ENCODE data around the gene LMO7. TPM values are rescaled to one million over a fixed set of nuclear protein-coding genes. Genes with fewer than 3 reads are reported as not detected.
A peak's percentile ranks its signal among the peaks of the same experiment; 100 is the strongest.
"Not testable (repeated sequence)": the region's sequence is repeated elsewhere in the genome, so short reads cannot be mapped to it uniquely, and the experiment has no call there.

Gene LMO7
- total RNA-seq, 6 experiments from 2014 or later = 682 to 843 (median 813) TPM

DNA sequence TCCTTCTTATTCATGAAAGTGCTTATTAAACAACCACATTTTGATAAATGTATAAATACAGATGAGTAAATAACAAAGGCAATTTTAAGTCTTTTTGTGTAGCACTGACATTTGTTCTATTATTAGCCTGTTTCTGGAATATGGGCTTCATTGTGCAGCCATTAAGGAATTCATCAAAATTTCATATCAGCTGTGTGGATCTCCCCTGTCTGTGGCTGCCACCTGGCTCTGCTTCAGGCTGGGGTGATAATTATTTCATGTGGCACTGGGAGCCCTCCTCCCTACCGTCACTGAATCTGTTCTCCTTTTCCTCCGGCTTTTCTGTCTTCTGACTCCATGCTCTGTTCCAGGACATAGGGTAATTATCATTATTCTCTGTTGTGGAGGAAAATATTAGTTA lies 57.1 kb downstream of the LMO7 start:
- H3K27ac Mint-ChIP-seq = peak overlapping the region; percentile 69
- peaks cover 87% of the 10 kb centered on the region for H3K4me1 Mint-ChIP-seq (ENCODE audit: low read depth)
- no peak for DNase-seq
- H3K27me3 Mint-ChIP-seq (ENCODE audit: insufficient read depth) = peaks cover 30% of the 10 kb centered on the region
- peaks cover 6% of the 10 kb centered on the region; the same call in 1 of the 2 replicates for H3K9me3 Mint-ChIP-seq
- TF ChIP-seq, protein P1, sequence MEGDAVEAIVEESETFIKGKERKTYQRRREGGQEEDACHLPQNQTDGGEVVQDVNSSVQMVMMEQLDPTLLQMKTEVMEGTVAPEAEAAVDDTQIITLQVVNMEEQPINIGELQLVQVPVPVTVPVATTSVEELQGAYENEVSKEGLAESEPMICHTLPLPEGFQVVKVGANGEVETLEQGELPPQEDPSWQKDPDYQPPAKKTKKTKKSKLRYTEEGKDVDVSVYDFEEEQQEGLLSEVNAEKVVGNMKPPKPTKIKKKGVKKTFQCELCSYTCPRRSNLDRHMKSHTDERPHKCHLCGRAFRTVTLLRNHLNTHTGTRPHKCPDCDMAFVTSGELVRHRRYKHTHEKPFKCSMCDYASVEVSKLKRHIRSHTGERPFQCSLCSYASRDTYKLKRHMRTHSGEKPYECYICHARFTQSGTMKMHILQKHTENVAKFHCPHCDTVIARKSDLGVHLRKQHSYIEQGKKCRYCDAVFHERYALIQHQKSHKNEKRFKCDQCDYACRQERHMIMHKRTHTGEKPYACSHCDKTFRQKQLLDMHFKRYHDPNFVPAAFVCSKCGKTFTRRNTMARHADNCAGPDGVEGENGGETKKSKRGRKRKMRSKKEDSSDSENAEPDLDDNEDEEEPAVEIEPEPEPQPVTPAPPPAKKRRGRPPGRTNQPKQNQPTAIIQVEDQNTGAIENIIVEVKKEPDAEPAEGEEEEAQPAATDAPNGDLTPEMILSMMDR (IDR thresholded peaks at IDR 0.05) = no peak
- peaks cover 57% of the 10 kb centered on the region for H3K36me3 Mint-ChIP-seq (ENCODE audit: low read depth)
- H3K4me3 Mint-ChIP-seq = no peak overlapping the region; the same call in 1 of the 2 replicates

DNA sequence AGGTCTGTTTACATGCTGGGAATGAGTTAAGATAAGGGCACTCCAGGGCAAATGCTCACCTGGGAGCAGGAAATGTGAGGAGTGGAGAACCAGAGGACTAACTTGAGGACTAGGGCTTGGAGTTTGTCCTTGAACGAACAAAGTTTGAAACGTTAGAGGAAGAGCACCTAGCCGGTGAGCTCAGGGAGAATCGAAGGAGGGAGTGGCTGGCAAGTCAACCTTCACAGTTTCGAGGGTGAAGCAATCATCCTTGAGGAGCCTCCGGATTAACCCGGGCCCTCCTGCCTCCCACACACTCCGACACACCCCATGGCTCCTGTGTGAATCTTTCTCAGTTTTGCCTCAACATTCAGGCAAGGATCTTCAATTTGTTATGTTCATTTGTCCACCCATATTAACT lies 58.6 kb downstream of the LMO7 start:
- H3K9me3 Mint-ChIP-seq = peaks cover 10% of the 10 kb centered on the region; the same call in 1 of the 2 replicates
- H3K4me3 Mint-ChIP-seq = peak overlapping the region; percentile 34; the same call in 1 of the 2 replicates
- H3K36me3 Mint-ChIP-seq (ENCODE audit: low read depth) = peaks cover 53% of the 10 kb centered on the region
- no peak for DNase-seq
- peaks cover 29% of the 10 kb centered on the region for H3K27me3 Mint-ChIP-seq (ENCODE audit: insufficient read depth)
- TF ChIP-seq, protein P1 (IDR thresholded peaks at IDR 0.05) = no peak
- peak overlapping the region; percentile 69 for H3K27ac Mint-ChIP-seq
- peaks cover 86% of the 10 kb centered on the region for H3K4me1 Mint-ChIP-seq (ENCODE audit: low read depth)

DNA sequence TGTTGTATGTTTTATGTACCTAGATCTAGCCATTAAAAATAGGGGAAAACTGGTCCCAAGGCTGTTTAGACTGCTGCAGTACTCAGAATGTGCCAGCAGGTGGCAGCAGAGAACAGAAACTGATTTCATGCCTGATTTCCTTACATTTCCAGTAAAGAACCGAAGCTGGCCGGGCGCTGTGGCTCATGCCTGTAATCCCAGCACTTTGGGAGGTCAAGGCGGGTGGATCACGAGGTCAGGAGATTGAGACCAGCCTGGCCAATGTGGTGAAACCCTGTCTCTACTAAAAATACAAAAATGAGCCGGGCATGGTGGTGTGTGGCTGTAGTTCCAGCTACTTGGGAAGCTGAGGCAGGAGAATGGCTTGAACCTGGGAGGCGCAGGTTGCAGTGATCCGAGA lies 59.8 kb downstream of the LMO7 start:
- H3K4me1 Mint-ChIP-seq (ENCODE audit: low read depth) = peaks cover 87% of the 10 kb centered on the region
- DNase-seq = peak; percentile 52

DNA sequence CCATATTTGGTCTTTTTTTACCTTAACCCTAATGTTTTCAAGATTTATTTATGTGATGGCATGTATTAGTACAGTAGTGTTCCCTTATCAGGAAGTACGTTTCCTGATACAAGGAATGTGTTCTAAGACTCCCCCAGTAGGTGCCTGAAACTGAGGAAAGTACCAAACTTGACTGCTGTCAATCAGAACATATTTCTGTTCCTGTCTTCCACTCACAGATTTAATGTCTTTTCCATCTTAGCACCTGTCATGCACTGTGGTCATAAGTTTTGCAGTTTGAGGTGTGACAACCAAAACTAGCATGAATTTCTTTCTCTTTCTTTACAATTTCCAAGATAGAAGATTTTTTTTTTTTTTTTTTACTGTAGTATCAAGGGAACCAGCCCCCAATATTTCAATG lies 62.9 kb downstream of the LMO7 start:
- H3K27me3 Mint-ChIP-seq (ENCODE audit: insufficient read depth) = peaks cover 24% of the 10 kb centered on the region
- peaks cover 58% of the 10 kb centered on the region for H3K36me3 Mint-ChIP-seq (ENCODE audit: low read depth)
- H3K4me1 Mint-ChIP-seq (ENCODE audit: low read depth) = peaks cover 87% of the 10 kb centered on the region
- H3K9me3 Mint-ChIP-seq = peaks cover 10% of the 10 kb centered on the region; the same call in 1 of the 2 replicates
- TF ChIP-seq, protein P1 (IDR thresholded peaks at IDR 0.05) = no peak
- DNase-seq = no peak
- peak overlapping the region; percentile 60 for H3K27ac Mint-ChIP-seq
- H3K4me3 Mint-ChIP-seq = peak overlapping the region; percentile 52; the same call in 1 of the 2 replicates

More for the DNA sequence above, 59.8 kb downstream of the LMO7 start:
- H3K4me3 Mint-ChIP-seq = peak overlapping the region; percentile 28; the same call in 1 of the 2 replicates
- TF ChIP-seq, protein P1 (IDR thresholded peaks at IDR 0.05) = peak; percentile 96
- H3K36me3 Mint-ChIP-seq (ENCODE audit: low read depth) = peaks cover 64% of the 10 kb centered on the region
- H3K27ac Mint-ChIP-seq = peak overlapping the region; percentile 69
- peaks cover 31% of the 10 kb centered on the region for H3K27me3 Mint-ChIP-seq (ENCODE audit: insufficient read depth)
- H3K9me3 Mint-ChIP-seq = peaks cover 10% of the 10 kb centered on the region; the same call in 1 of the 2 replicates

DNA sequence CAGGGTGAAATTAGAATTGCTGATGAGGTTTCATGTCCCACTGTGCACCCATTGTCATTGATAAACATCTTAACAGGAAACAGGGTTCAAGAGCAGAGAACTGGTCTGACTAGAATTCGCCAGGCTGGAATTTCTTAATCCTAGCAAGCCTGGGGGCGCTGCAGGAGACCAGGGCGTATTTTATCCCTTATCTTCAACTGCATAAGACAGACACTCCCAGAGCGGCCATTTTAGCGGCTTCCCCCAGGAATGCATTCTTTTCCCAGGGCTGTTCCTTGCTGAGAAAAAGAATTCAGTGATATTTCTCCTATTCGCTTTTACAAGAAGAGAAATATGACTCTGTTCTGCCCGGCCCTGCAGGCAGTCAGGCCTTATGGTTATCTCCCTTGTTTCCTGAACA lies 63.6 kb downstream of the LMO7 start:
- Mint-ChIP-seq H3K27me3 (ENCODE audit: insufficient read depth) (peaks cover 21% of the 10 kb centered on the region), H3K4me1 (ENCODE audit: low read depth) (peaks cover 87% of the 10 kb centered on the region), H3K4me3 (peak overlapping the region; percentile 52; the same call in 1 of the 2 replicates), H3K9me3 (peaks cover 10% of the 10 kb centered on the region; the same call in 1 of the 2 replicates), H3K36me3 (ENCODE audit: low read depth) (peaks cover 58% of the 10 kb centered on the region), H3K27ac (peak overlapping the region; percentile 60)
- DNase-seq = not testable (repeated sequence)

DNA sequence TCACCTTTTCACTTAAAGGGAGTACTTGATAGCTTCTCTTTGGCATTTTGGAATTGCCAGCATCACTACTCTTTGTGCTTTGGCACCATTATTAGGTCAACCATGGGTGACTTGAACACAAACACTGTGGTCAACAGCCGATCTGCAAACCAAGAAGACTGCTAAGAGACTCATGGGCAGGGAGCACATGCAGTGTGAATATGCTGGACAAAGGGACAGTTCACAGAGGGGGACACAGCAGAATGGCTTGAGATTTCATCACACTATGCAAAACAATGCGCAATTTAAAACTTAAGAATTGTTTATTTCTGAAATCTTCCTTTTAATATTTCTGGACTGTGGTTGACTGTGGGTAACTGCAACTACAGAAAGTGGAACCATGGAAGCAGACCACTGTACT lies 64.4 kb downstream of the LMO7 start:
- Mint-ChIP-seq H3K4me1 (ENCODE audit: low read depth) (peaks cover 87% of the 10 kb centered on the region), H3K4me3 (peak overlapping the region; percentile 52; the same call in 1 of the 2 replicates), H3K27ac (peak overlapping the region; percentile 60), H3K36me3 (ENCODE audit: low read depth) (peaks cover 58% of the 10 kb centered on the region), H3K9me3 (peaks cover 10% of the 10 kb centered on the region; the same call in 1 of the 2 replicates), H3K27me3 (ENCODE audit: insufficient read depth) (peaks cover 26% of the 10 kb centered on the region)
- TF ChIP-seq, protein P1 (IDR thresholded peaks at IDR 0.05) = no peak
- no peak for DNase-seq
